IMR-90 (cell line): ENCODE data around the gene PLA2G3.

Source experiments
- CEBPB ChIP-seq: IDR thresholded peaks from 2 replicates; pipeline ENCODE4 v1.6.1; 2012; ENCODE audit warnings: low read depth, low read length, improper control_type of control experiment
- CTCF ChIP-seq: conservative IDR thresholded peaks from 2 replicates; pipeline ENCODE4 v1.5.1; 2012; ENCODE audit warnings: mild to moderate bottlenecking, low read depth, low read length, improper control_type of control experiment
- FOS ChIP-seq: fragments of 150-350 bp; IDR thresholded peaks from 2 replicates; pipeline ENCODE4 v1.6.1; 2016; ENCODE audit warnings: low read depth, low read length
- MAZ ChIP-seq: IDR thresholded peaks from 2 replicates; pipeline ENCODE4 v1.6.1; 2012; ENCODE audit warnings: low read depth, mild to moderate bottlenecking, low read length, improper control_type of control experiment, moderate library complexity, borderline replicate concordance
- NFE2L2 ChIP-seq: fragments of 150-350 bp; IDR thresholded peaks from 2 replicates; pipeline ENCODE4 v1.6.1; 2016; ENCODE audit warnings: low read depth, mild to moderate bottlenecking, low read length
- RCOR1 ChIP-seq: IDR thresholded peaks from 2 replicates; pipeline ENCODE4 v1.6.1; 2012; ENCODE audit warnings: mild to moderate bottlenecking, low read length, improper control_type of control experiment; ENCODE audit not compliant: insufficient replicate concordance
- USF2 ChIP-seq: fragments of 150-350 bp; IDR thresholded peaks from 2 replicates; pipeline ENCODE4 v1.6.1; 2017; ENCODE audit warnings: mild to moderate bottlenecking, antibody characterized with exemption, low read length, low read depth

GRCh38 chr22:31120230-31120629 is 20.1 kb downstream of the PLA2G3 start:
- no peak for TF ChIP-seq RCOR1
- no peak for TF ChIP-seq CTCF
- no peak for TF ChIP-seq CEBPB
- no peak for TF ChIP-seq MAZ
- TF ChIP-seq FOS: no peak
- TF ChIP-seq NFE2L2: no peak
- no peak for TF ChIP-seq USF2
